GM10266 (cell line): ENCODE data around the gene IPO13.

Experiments
- DNase-seq: peaks from one replicate; pipeline ENCODE4 v3.0.0; 2012; ENCODE audit errors: extremely low spot score
- CTCF ChIP-seq: IDR thresholded peaks from 2 replicates; pipeline ENCODE4 v1.5.1; 2012; ENCODE audit warnings: mild to moderate bottlenecking, low read depth; ENCODE audit not compliant: control insufficient read depth, insufficient read depth; ENCODE audit errors: missing control alignments

The IPO13 gene

GRCh38 chr1:43970502-43970901 is 23.8 kb downstream of the IPO13 start:
- TF ChIP-seq CTCF, result no peak
- DNase-seq, result no peak

GRCh38 chr1:43970911-43971310 is 24.2 kb downstream of the IPO13 start:
- no peak for TF ChIP-seq CTCF
- DNase-seq, result no peak

GRCh38 chr1:43971336-43971980 is 24.7 kb downstream of the IPO13 start:
- DNase-seq, result no peak
- TF ChIP-seq CTCF, result no peak

GRCh38 chr1:43973981-43974442 is 27.3 kb downstream of the IPO13 start:
- DNase-seq, result no peak
- TF ChIP-seq CTCF, result no peak

GRCh38 chr1:43974443-43975248 is 27.9 kb downstream of the IPO13 start, which contains the start of gene ATP6V0B:
ATP6V0B (plus strand) TSS chr1:43974960; CDS start chr1:43975041, 81 bp downstream.
- peak; percentile 0 for TF ChIP-seq CTCF
- peak; percentile 96 for DNase-seq

GRCh38 chr1:43975249-43975961 is 28.7 kb downstream of the IPO13 start:
- peak; percentile 58 for DNase-seq
- no peak for TF ChIP-seq CTCF
